Lower lobe of right lung (tissue), 2 donors: ENCODE results near the gene DLX5. TPM values are rescaled to one million over a fixed set of nuclear protein-coding genes. Genes with fewer than 3 reads are reported as not detected.

Source experiments
- ATAC-seq, 2 donors: fragments of 200-7000 bp; cut with Tn5 transposase; one replicate each; pipeline ENCODE4 v1.9.1; 2020 to 2022; ENCODE audit warnings: mild to moderate bottlenecking in 2 of 2, moderate library complexity in 2 of 2
- DNase-seq: peaks from one replicate; pipeline ENCODE4 v3.0.0-alpha.2; 2020
- H3K27ac ChIP-seq: fragments of 200-600 bp; one replicate; pipeline ENCODE4 v1.8.0; 2022
- H3K27me3 ChIP-seq: fragments of 200-600 bp; one replicate; pipeline ENCODE4 v1.8.0; 2022; ENCODE audit warnings: low read depth
- H3K36me3 ChIP-seq: fragments of 200-600 bp; one replicate; pipeline ENCODE4 v1.8.0; 2022; ENCODE audit warnings: mild to moderate bottlenecking
- H3K4me1 ChIP-seq: fragments of 200-600 bp; one replicate; pipeline ENCODE4 v1.8.0; 2022
- H3K4me3 ChIP-seq: fragments of 200-600 bp; one replicate; pipeline ENCODE4 v1.8.0; 2022; ENCODE audit warnings: mild to moderate bottlenecking
- H3K9me3 ChIP-seq: fragments of 200-600 bp; one replicate; pipeline ENCODE4 v1.8.0; 2022
- intact Hi-C: fragments of 100-400 bp; cut with DNase I; formaldehyde crosslinking; loops from one replicate; pipeline ENCODE4 v1.11.0; 2022
- total RNA-seq: library from RNA; stranded (reverse); fragmentation: NEBNext Ultra II Directional; extraction: Animal tissue kit (Norgen Biotek cat#: 25700); gene quantifications from one replicate; pipeline ENCODE4 v1.2.1, GENCODE V29; 2021
- TF ChIP-seq, protein P1 (sequence below): fragments of 200-600 bp; IDR thresholded peaks from one replicate; pipeline ENCODE4 v1.8.0; 2022; ENCODE audit warnings: antibody characterized with exemption, mild to moderate bottlenecking
- donor health status: DM: no; HTN: yes; CAD: no; lungs with severe emphysema.

The DLX5 gene
- total RNA-seq, 1 donor from 2014 or later: not detected

DNA sequence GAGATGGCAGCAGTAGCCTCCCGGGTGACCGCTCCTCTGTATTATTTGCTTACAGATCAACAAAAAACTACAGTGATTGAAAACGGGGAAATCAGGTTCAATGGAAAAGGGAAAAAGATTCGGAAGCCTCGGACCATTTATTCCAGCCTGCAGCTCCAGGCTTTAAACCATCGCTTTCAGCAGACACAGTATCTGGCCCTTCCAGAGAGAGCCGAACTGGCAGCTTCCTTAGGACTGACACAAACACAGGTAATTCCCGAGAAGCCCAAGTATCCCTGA is 17.1 kb downstream of the DLX5 start:
- Histone ChIP-seq H3K27ac (no peak overlapping the region), H3K4me1 (peaks cover 13% of the 10 kb centered on the region), H3K9me3 (no peaks in the 10 kb centered on the region), H3K27me3 (peaks cover 100% of the 10 kb centered on the region), H3K4me3 (no peak overlapping the region), H3K36me3 (no peaks in the 10 kb centered on the region)
- intact Hi-C loops: no loop called here
- ATAC-seq: no peak
- DNase-seq: no peak
- TF ChIP-seq, protein P1, sequence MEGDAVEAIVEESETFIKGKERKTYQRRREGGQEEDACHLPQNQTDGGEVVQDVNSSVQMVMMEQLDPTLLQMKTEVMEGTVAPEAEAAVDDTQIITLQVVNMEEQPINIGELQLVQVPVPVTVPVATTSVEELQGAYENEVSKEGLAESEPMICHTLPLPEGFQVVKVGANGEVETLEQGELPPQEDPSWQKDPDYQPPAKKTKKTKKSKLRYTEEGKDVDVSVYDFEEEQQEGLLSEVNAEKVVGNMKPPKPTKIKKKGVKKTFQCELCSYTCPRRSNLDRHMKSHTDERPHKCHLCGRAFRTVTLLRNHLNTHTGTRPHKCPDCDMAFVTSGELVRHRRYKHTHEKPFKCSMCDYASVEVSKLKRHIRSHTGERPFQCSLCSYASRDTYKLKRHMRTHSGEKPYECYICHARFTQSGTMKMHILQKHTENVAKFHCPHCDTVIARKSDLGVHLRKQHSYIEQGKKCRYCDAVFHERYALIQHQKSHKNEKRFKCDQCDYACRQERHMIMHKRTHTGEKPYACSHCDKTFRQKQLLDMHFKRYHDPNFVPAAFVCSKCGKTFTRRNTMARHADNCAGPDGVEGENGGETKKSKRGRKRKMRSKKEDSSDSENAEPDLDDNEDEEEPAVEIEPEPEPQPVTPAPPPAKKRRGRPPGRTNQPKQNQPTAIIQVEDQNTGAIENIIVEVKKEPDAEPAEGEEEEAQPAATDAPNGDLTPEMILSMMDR: no peak

DNA sequence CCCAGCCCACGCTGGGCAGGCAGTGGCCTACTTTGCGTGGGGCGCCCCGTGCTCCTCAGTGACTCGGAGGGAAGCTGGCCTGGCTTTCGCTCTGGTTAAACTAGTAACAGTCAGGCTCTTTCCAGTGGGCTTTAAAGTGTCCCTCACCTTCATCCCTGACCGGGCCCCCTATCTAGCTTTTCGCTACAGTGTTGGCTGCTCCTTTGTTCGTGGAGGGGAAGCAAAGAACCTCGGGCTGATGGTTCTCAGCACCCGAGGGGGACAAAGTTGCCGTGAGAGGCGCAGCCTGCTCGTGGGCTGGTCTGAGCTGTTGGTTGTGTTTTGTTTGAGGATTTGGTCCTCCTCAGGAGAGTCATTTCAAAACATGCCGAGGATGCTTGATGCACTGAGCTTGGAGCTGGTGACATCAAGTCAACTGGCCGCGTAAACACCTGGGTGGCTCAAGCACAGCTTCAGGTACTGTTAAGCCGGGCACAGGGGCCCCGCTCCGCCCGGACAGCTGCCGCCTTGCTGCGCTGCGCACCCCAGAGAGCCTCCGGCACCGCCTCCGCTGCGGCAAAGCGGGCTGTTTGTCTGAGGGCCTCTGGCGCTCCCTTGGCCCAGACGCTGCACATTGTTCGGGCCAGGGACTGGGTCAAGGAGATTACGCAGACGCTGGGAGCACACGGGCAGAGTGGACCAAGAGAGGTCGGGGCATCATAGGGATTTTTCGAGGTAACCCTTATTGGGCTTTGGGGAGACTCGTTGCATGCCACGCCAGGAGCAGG is 17.6 kb downstream of the DLX5 start:
- TF ChIP-seq, protein P1: no peak
- H3K9me3 ChIP-seq: no peaks in the 10 kb centered on the region
- no peak overlapping the region for H3K27ac ChIP-seq
- peaks cover 100% of the 10 kb centered on the region for H3K27me3 ChIP-seq
- no peaks in the 10 kb centered on the region for H3K36me3 ChIP-seq
- intact Hi-C loops: no loop called here
- no peak overlapping the region for H3K4me3 ChIP-seq
- H3K4me1 ChIP-seq: peaks cover 13% of the 10 kb centered on the region
- no peak for DNase-seq
- ATAC-seq: no peak

DNA sequence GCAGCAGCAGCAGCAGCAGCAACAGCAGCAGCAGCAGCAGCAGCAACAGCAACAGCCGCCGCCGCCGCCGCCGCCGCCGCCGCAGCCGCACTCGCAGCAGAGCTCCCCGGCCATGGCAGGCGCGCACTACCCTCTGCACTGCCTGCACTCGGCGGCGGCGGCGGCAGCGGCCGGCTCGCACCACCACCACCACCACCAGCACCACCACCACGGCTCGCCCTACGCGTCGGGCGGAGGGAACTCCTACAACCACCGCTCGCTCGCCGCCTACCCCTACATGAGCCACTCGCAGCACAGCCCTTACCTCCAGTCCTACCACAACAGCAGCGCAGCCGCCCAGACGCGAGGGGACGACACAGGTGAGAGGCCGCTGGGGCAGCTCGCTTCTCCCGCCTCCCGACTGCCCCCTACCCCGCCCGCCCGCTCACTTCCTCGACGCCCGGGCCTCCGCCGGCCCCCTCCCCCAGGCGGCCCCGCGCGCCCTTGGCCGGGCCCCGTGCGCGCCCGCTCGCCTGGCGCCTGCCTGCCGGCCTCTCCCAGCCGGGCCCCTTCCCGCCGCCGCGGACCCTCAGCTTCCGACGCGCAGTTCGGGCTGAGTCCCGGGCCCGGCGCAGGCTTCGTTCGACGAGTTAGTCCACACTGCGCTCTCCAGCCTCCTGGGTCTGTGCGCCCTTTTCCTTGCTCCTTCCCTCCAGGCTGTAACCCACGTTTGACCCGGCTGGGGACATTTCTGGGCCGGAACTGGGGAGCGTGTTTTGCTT is 18.4 kb downstream of the DLX5 start:
- H3K27me3 ChIP-seq: peaks cover 100% of the 10 kb centered on the region
- DNase-seq: no peak

DNA sequence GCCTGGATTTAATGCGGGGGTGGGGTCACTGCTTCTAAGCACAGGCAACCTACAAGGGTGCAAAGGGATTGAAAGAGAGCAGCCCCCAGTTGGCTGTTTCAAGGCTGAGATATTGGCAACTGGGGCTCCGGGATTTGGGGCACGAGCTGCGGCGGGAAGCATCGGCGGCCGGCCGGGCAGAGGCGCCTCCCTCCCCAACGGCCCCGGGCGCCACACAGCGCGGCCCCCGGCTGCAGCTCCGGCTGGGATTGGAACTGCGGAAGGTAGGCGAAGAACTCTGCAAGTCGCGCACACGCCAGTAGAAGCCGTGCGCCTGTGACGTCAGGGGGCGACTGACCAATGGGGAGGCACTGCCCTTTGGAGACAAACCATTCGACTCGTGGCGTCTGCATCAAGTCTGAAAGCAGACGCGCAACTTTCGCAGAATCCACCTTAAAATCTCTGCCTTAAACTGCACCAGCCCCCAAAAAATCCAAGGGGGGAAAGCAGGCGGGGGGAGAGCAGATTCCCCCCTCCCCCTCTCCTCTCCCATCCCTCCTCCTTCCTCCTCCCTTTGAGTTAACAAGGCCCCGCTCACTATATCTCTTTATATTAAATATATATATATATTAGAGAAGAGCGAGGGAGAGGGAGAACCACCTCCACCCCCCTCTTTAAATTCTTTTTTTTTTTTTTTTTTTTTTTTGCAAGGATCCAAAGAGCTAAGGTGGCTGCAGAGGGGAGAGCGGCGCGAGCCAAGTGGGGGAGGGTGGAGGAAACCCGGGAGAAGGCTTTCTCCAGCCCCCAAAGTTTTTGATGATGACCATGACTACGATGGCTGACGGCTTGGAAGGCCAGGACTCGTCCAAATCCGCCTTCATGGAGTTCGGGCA is 19.2 kb downstream of the DLX5 start, which contains the start of gene DLX6:
DLX6 (plus strand) TSS at position 371 of the 872 bp plus-strand sequence; CDS start at position 796, 425 bp downstream.
- no peaks in the 10 kb centered on the region for H3K9me3 ChIP-seq
- intact Hi-C loops: no loop called here
- H3K36me3 ChIP-seq: no peaks in the 10 kb centered on the region
- no peak for DNase-seq
- H3K27me3 ChIP-seq: peaks cover 100% of the 10 kb centered on the region
- peak within 1 kb of the TSS; percentile 37 for H3K4me3 ChIP-seq
- ATAC-seq: peak; percentile 24 to 34
- peaks cover 13% of the 10 kb centered on the region for H3K4me1 ChIP-seq
- no peak within 1 kb of the TSS for H3K27ac ChIP-seq
- TF ChIP-seq, protein P1: no peak

More for the DNA sequence above, 18.4 kb downstream of the DLX5 start:
- H3K36me3 ChIP-seq: no peaks in the 10 kb centered on the region
- peaks cover 13% of the 10 kb centered on the region for H3K4me1 ChIP-seq
- intact Hi-C loops: no loop called here
- TF ChIP-seq, protein P1: no peak
- peak; percentile 59 to 69 for ATAC-seq
- H3K27ac ChIP-seq: no peak overlapping the region
- H3K9me3 ChIP-seq: no peaks in the 10 kb centered on the region
- peak overlapping the region; percentile 37 for H3K4me3 ChIP-seq
